ENCODE data around the gene PLCB2.

- TF ChIP-seq POLR2A (IDR thresholded peaks at IDR 0.05; ENCODE audit: low read depth, low read length): no peak
- TF ChIP-seq POLR2AphosphoS5 (IDR thresholded peaks at IDR 0.05; ENCODE audit: low read depth, low read length): no peak
- no peak for TF ChIP-seq TAF1 (IDR thresholded peaks at IDR 0.05; ENCODE audit: borderline replicate concordance, low read depth, low read length)
Measured at GRCh38 chr15:40253167-40253790, 54.5 kb downstream of the PLCB2 start.

Data from GM12892 (cell line).